Medulla oblongata (tissue), 1 donor: Measurements from ENCODE around the gene SFXN3.

Source experiments
- DNase-seq: peaks from one replicate; pipeline ENCODE4 v3.0.0-alpha.2; 2015; ENCODE audit errors: extremely low spot score

SFXN3 gene

GRCh38 chr10:101056365-101057151, 25.5 kb downstream of the SFXN3 start:
- no peak for DNase-seq

GRCh38 chr10:101060036-101060950, 29.3 kb downstream of the SFXN3 start:
- peak; percentile 97 for DNase-seq

DNA sequence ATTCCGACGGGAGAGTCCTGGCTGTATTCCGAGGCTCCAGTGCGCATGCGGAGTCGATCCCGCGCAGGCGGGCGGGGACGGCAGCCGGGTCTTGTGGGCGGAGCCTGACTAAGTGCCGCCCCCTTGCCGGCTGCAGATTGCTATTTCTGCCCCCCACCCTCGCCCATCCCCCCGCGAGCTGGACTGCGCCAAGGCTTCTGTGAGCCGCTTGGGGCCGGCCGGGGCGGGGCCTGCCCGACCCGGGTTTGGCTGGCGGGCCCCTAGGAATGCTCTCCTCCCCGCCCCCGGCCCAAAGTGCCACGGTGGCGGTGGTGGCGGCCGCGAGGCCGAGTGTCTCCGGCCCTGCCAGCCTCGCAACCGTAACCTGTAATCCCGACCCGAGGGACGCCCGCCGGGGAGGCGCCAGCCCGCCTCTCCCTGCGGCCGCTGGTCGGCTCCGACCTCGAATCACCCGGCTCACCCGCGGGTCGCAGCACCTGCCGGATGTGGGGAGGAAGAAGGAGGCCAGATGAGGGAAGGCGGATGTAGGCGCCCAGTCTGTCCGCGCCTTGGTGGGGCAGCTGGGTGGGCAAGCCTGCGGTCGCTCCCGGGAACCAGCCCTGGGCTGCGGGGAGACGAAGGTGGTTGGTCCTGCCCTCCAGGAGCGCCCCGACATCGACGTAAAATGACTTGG, 30.1 kb downstream of the SFXN3 start:
- DNase-seq, result peak; percentile 93

- no peak for DNase-seq
Observed at GRCh38 chr10:101061624-101062231, 30.7 kb downstream of the SFXN3 start, which contains the start of gene KAZALD1. Gene KAZALD1 (plus strand): TSS chr10:101061989. CDS start chr10:101062593, 604 bp downstream.

GRCh38 chr10:101062232-101063049, 31.4 kb downstream of the SFXN3 start:
- DNase-seq, result no peak

GRCh38 chr10:101063050-101063525, 32.1 kb downstream of the SFXN3 start:
- DNase-seq, result no peak

DNA sequence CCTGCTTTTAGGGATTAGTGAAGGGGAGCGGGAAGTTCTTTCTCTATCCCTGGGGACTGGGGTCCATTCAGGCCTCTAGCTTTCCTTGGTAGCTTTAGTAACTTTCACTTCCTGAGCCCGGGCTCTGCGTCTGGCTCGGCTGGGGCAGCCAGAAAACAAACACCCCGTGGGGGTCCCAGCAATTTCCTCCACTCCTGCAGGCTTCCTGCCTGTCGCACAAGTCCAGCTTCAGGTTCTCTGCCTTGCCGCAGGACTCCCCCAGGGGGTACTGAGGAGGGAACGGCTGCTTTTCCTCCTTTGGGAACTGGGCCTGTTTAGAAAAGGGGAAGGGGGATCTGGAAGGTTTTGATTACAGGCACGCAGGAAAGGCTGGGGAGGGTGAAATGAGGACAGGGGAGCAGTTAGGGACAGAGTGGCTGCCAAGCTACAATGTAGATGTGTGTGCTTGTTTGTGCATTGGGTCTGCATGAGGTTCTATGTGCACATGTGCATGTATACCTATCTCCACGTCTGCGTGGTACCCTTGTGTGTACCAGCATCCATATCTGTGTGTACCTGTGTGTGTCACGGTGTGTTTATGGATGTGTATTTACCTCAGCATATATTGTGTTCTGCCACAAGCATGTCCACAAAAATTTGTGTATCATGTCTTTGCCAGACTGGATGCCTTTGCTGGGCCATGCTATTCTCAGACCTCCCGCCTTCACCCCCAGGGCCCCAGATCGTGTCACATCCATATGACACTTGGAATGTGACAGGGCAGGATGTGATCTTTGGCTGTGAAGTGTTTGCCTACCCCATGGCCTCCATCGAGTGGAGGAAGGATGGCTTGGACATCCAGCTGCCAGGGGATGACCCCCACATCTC, 32.7 kb downstream of the SFXN3 start:
- DNase-seq, result no peak

- no peak for DNase-seq
Observed at GRCh38 chr10:101064415-101065030, 33.5 kb downstream of the SFXN3 start.

DNA sequence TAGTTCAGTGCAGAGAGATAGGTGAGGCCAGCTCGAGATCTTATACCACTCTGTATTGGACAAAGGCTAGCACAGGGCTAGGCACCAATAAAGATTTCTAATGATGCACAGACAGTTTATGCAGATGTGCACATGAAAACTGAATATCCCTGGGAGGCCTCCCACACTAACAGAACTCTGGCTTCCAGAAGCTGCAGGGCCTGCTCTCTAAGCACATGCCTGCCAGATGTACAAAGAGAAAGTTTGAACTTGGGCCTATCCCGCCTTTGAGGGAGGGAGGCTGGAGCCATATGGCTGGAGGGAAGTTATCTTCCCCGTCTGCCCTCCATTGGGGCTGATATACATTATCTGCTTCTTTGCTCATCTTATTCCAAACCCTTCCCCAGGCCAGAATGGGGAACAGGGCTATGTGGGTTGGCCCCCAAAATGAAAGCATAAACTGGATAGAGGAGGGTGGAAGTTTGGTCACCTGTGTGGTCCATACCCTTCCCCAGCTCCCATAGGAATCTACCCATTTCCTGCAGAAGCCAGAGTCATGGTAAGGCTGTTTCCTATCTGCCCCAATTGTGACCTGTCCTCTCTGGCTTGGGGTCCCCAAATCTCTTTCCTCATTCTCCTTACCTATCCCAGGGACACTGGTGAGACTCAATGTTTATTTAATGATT, 34.6 kb downstream of the SFXN3 start:
- no peak for DNase-seq

DNA sequence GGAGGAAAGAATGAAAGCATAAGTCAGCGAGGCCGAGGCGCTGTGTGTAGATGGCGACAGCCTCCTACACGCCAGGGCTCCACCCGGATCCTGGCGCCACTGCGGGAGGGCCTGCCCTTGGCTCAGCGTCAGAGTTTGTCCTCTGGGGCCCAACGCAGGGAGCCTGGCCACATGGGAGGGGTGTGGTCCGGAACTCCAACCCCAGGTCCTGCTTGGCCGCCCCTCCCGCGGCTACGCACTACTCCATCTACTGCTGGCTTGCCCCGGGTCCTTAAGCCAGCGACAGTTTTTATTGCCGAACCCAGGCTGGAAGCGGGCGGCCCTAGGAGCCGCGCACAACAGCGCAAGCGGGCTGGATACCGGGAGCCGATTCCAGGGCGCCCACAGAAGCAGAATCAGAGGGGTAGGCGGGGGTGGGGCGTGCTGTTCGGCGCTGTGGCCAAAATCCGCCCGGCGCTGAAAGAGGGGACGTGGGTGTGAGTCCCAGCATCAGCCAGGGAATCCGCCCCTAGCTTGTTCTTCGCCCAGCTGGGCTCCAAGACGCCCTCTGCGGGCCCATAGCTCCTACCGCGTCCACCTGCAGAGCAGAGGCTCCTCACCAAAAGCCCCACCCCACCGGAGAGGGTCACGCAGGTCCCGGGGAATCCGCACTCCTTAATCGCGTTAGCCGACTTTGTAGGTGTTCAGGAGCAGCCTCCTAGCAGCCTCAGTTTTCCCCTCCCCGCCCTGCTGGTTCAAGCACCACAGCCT, 35.3 kb downstream of the SFXN3 start:
- no peak for DNase-seq

- no peak for DNase-seq
Observed at GRCh38 chr10:101066896-101067355, 35.9 kb downstream of the SFXN3 start.

GRCh38 chr10:101067356-101068083, 36.5 kb downstream of the SFXN3 start:
- peak; percentile 87 for DNase-seq

- DNase-seq, result no peak
Observed at GRCh38 chr10:101069441-101069840, 38.4 kb downstream of the SFXN3 start.

GRCh38 chr10:101070098-101070497, 39.1 kb downstream of the SFXN3 start:
- DNase-seq, result no peak

GRCh38 chr10:101071267-101071884, 40.3 kb downstream of the SFXN3 start:
- peak; percentile 47 for DNase-seq

DNA sequence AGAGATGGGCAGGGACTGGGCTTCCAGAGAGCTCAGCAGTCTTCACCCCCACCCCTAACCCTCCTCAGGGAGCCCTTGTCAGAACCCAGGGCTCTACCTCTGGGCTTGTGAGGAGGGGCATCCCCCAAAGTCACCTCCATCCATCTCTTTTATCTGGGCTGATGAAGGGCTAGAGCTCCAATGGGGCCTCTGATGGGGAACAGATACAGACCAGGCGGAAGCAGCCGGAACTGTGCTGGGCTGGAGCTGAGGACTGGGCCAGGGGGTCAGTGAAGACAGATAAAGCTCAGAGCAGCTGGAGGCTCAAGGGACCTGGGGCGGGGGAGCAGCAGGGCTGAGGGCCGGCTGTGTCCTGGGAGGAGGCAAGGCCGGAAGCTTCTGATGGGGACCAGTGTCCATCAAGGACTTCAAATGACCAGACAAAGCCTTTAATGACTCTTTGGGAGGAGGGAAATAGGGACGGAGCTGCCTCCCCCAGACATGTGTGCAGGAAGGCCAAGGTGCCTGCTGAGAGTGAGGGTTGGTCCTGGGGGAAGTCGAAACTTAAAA, 40.9 kb downstream of the SFXN3 start:
- no peak for DNase-seq
